T-helper 22 cell (primary cell): ENCODE data around the gene MRPL12.

Experiments
- DNase-seq: peaks from one replicate; pipeline ENCODE4 v3.0.0-alpha.2; 2020; ENCODE audit warnings: low read depth

Gene MRPL12

DNA sequence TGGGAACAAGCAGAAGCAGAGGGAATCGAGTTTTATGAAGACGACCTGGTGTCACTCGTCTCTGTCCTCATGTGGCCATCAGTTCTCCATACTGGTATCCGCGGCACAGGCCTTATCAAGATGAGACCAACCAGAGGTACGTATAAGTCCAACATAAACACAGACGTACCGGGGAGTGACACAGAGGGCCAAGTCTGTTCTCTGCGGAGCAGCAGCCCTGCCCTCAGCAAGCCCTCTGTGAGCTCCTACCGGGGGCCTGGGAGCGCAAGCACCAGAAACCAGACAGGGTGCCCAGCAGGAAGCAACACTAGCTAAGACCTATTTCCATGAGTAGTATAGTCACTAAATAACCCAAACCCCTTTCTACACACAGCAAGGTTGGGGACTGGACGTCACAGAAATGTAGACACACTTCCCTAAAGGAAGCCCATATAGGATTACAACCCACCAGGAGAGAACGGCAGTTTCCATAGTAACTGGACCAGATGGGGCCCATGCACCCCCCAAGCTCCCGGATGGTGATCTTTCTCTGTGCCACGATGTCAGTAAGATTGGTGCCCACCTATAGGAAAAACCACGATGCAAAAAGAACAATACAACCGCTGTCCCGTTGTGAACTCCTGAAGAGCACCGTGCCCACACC lies 20.5 kb upstream of the MRPL12 start:
- no peak for DNase-seq

DNA sequence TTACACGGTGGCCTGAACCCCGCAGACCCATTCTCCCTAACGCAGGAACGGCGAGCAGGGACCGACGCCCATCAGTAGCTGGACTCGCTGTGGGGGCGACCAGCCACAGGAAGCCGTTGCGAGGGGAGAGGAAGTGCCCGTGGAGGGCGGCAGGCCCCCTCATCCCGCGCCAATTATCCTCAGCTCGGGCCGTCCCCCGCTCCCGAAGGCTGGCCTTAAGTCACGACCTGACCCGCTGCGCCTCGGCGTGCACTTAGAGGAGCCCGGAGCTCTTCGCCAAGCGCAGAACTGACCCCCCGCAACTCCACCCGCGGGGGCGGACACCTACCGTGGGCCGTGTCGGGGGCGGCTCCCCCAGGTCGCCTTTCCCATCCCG lies 20.0 kb upstream of the MRPL12 start:
- DNase-seq, result no peak

- DNase-seq, result peak; percentile 94
Measured at GRCh38 chr17:81683584-81684441, 19.4 kb upstream of the MRPL12 start, which contains the start of the genes ARL16 and HGS. TSS of gene ARL16 (minus strand) at chr17:81683797. CDS start at chr17:81683753, 44 bp downstream. TSS of gene HGS (plus strand) at chr17:81684011. CDS start at chr17:81684067, 56 bp downstream.

DNA sequence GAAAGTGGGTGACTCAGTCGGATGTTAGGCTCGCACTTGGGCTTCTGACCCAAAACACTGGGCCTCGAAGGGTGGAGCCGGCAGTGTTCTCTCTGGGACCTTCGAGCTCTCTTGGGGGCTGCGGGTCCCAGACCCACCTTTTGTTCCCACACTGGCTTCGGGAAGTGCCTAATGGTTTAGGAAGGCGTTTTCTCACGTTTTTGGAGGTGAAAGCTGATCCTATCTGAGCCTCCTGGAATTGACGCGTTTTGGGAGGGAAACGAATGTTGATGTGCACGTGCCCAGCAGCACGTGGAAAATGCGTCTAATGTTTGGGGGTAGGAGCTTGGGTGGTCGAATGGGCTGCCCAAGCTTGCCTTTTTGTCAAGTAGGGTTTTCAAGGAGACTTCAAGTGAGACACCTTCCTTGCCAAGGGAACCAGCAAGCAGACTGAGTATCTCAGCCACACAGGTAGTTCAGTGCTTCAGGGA lies 18.7 kb upstream of the MRPL12 start:
- DNase-seq, result no peak

GRCh38 chr17:81685108-81685507 lies 18.1 kb upstream of the MRPL12 start:
- DNase-seq, result no peak

- no peak for DNase-seq
Measured at GRCh38 chr17:81686614-81687013, 16.6 kb upstream of the MRPL12 start.

- DNase-seq, result no peak
Measured at GRCh38 chr17:81687770-81688541, 15.2 kb upstream of the MRPL12 start.

GRCh38 chr17:81688616-81689015 lies 14.6 kb upstream of the MRPL12 start:
- no peak for DNase-seq

GRCh38 chr17:81690066-81690465 lies 13.1 kb upstream of the MRPL12 start:
- DNase-seq, result no peak

DNA sequence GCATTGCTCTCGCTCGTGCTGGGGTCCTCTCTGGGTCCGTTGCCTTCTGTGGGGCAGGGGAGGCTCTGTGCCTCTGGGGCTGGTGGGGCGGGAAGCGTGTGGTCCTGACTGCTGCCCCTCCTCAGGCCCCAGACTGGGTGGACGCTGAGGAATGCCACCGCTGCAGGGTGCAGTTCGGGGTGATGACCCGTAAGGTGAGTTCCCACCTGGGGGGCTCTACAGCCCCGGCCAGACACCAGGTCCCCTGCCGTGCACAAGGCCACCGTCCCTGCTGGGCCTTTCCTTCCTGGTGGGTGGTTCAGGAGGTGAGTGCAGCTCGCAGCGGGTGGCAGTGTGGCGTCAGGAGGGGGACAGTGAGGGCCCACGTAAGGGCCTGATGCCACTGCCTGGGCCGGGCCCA lies 12.6 kb upstream of the MRPL12 start:
- DNase-seq, result no peak

- no peak for DNase-seq
Measured at GRCh38 chr17:81691196-81691595, 12.0 kb upstream of the MRPL12 start.

DNA sequence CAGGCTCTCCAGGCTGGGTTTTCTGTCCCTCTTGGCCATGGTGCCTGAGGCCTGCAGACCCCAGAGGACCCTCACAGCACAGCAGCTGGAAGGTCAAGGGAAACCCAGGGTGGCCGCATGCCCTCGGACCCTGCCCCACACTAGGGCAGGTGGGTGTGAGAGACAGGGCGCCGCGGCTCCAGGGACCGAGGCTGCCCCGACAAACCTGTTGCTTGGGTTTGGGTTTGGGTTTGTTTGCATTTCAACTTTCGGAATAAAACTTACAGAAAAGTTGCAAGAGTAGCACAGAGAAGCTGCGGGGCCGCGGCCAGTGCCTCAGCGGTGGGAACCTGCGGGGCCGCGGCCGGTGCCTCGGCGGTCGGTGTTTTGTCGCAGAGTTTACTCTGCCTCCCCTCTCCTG lies 11.6 kb upstream of the MRPL12 start:
- DNase-seq, result no peak

- no peak for DNase-seq
Measured at GRCh38 chr17:81693509-81694210, 9.5 kb upstream of the MRPL12 start.

DNA sequence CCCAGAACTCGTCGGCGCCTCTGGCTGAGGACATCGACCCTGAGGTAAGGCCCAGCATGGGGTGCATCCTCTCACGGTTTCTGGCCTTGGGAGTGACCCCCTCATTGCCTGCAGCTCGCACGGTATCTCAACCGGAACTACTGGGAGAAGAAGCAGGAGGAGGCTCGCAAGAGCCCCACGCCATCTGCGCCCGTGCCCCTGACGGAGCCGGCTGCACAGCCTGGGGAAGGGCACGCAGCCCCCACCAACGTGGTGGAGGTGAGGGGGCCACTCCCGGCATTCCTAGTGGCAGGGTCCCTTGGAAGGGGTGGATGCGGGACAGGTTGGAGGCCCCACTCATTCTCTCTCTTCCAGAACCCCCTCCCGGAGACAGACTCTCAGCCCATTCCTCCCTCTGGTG lies 8.4 kb upstream of the MRPL12 start:
- DNase-seq, result no peak

GRCh38 chr17:81695211-81695610 lies 8.0 kb upstream of the MRPL12 start:
- no peak for DNase-seq

- DNase-seq, result no peak
Measured at GRCh38 chr17:81695801-81696200, 7.4 kb upstream of the MRPL12 start.

DNA sequence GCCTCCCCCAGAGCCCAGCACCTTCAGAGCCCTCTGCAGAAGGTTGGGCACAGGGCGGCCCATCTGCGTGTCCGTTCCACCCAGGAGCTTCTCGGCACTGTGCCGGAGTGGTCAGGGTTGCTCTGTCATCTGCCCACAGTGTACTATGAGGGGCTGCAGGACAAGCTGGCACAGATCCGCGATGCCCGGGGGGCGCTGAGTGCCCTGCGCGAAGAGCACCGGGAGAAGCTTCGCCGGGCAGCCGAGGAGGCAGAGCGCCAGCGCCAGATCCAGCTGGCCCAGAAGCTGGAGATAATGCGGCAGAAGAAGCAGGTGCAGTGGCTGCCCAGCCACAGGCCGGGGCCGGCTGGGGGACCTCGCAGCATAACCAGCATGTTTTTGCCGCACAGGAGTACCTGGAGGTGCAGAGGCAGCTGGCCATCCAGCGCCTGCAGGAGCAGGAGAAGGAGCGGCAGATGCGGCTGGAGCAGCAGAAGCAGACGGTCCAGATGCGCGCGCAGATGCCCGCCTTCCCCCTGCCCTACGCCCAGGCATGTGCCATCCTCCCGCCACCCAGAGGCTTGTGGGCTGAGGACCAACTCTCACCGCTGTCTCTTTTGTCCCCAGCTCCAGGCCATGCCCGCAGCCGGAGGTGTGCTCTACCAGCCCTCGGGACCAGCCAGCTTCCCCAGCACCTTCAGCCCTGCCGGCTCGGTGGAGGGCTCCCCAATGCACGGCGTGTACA lies 6.8 kb upstream of the MRPL12 start:
- no peak for DNase-seq

GRCh38 chr17:81697261-81698044 lies 5.7 kb upstream of the MRPL12 start:
- DNase-seq, result no peak

DNA sequence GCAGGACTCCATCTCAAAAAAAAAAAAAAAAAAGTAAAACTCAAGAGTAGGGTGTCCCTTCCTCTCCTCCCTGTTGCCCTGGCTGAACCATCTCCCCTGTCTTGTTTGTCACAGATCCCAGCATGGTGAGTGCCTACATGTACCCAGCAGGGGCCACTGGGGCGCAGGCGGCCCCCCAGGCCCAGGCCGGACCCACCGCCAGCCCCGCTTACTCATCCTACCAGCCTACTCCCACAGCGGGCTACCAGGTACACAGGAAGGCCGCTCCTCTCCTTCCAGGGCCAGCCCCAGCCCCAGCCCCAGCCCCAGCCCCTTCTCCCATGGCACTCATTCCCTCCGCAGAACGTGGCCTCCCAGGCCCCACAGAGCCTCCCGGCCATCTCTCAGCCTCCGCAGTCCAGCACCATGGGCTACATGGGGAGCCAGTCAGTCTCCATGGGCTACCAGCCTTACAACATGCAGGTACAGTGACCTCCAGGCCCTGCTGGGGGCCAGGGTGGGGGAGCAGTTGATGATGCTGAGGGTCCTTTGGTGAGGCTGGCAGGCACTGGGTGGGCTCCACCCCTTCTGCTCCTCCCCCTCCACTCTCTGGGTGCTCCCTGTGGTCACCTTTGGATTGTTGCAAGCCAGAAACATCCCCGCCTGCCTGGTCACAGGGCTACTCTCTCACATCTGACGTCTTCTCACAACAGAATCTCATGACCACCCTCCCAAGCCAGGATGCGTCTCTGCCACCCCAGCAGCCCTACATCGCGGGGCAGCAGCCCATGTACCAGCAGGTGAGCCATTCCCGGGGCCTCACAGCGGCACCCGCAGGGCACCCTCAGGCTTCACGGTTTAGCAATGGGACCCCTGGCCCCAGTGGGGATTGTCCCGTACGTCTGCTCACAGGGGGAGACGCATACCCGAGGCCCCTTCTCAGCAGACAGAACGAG lies 2.5 kb upstream of the MRPL12 start:
- no peak for DNase-seq
